Activated naive CD8-positive, alpha-beta T cell treated with anti-CD3 and anti-CD28 coated beads, Interleukin-2, amount 50 U/mL, for 16 hours (primary cell): ENCODE data around the gene ACOT6.
A peak's percentile ranks its signal among the peaks of the same experiment; 100 is the strongest.
"Not testable (repeated sequence)": the region's sequence is repeated elsewhere in the genome, so short reads cannot be mapped to it uniquely, and the experiment has no call there.

Source experiments
- DNase-seq: peaks from one replicate; pipeline ENCODE4 v3.0.0-alpha.2; 2020; ENCODE audit warnings: low read depth, low spot score

The ACOT6 gene

GRCh38 chr14:73599499-73599898 is 12.8 kb upstream of the ACOT6 start:
- DNase-seq = no peak

GRCh38 chr14:73602994-73603393 is 9.3 kb upstream of the ACOT6 start:
- no peak for DNase-seq

- no peak for DNase-seq
Measured at GRCh38 chr14:73606271-73606670, 6.0 kb upstream of the ACOT6 start.

- DNase-seq = no peak
Measured at GRCh38 chr14:73607241-73607640, 5.1 kb upstream of the ACOT6 start.

- DNase-seq = no peak
Measured at GRCh38 chr14:73610687-73611086, 1.6 kb upstream of the ACOT6 start.

- DNase-seq = no peak
Measured at GRCh38 chr14:73613046-73613383, 698 bp downstream of the ACOT6 start.

- no peak for DNase-seq
Measured at GRCh38 chr14:73613419-73613963, 1.2 kb downstream of the ACOT6 start.

- no peak for DNase-seq
Measured at GRCh38 chr14:73616831-73617230, 4.5 kb downstream of the ACOT6 start.

GRCh38 chr14:73619524-73619923 is 7.2 kb downstream of the ACOT6 start:
- DNase-seq = no peak

- no peak for DNase-seq
Measured at GRCh38 chr14:73620268-73620667, 8.0 kb downstream of the ACOT6 start.

GRCh38 chr14:73623504-73624054 is 11.3 kb downstream of the ACOT6 start:
- DNase-seq = no peak

- no peak for DNase-seq
Measured at GRCh38 chr14:73625706-73626105, 13.4 kb downstream of the ACOT6 start.

- DNase-seq = no peak
Measured at GRCh38 chr14:73627151-73627558, 14.8 kb downstream of the ACOT6 start.

- no peak for DNase-seq
Measured at GRCh38 chr14:73630009-73630780, 17.9 kb downstream of the ACOT6 start.

- peak; percentile 34 for DNase-seq
Measured at GRCh38 chr14:73633116-73634010, 21.0 kb downstream of the ACOT6 start.

- DNase-seq = no peak
Measured at GRCh38 chr14:73634011-73634833, 21.9 kb downstream of the ACOT6 start.

GRCh38 chr14:73636355-73636754 is 24.0 kb downstream of the ACOT6 start:
- DNase-seq = not testable (repeated sequence)

GRCh38 chr14:73637830-73638229 is 25.5 kb downstream of the ACOT6 start:
- DNase-seq = no peak

- DNase-seq = no peak
Measured at GRCh38 chr14:73640796-73641365, 28.6 kb downstream of the ACOT6 start.

- peak; percentile 79 for DNase-seq
Measured at GRCh38 chr14:73644531-73645247, 32.4 kb downstream of the ACOT6 start, which contains the start of gene DNAL1. TSS of gene DNAL1 (plus strand) at chr14:73644986. CDS start at chr14:73645040, 54 bp downstream.
